SKM-1 treated with dmso at 0.1 percent for 144 hours (cell line): ENCODE measurements around the gene DHRS9.

Source experiments
- DNase-seq: peaks from one replicate; lab custom pipeline; 2025; ENCODE audit not compliant: unreplicated experiment; lab: John Stamatoyannopoulos, UW

DHRS9 gene

GRCh38 chr2:169065422-169065821 is 3.9 kb upstream of the DHRS9 start:
- no peak for DNase-seq

- no peak for DNase-seq
Observed at GRCh38 chr2:169065864-169066517, 3.4 kb upstream of the DHRS9 start.

GRCh38 chr2:169066897-169067296 is 2.5 kb upstream of the DHRS9 start:
- peak; percentile 59 for DNase-seq

- DNase-seq, result no peak
Observed at GRCh38 chr2:169069833-169070232, 470 bp downstream of the DHRS9 start.

- no peak for DNase-seq
Observed at GRCh38 chr2:169071455-169071854, 2.1 kb downstream of the DHRS9 start.

GRCh38 chr2:169072163-169072925 is 3.0 kb downstream of the DHRS9 start:
- peak; percentile 92 for DNase-seq

GRCh38 chr2:169073211-169073962 is 4.0 kb downstream of the DHRS9 start:
- DNase-seq, result peak; percentile 35

GRCh38 chr2:169073963-169074751 is 4.8 kb downstream of the DHRS9 start:
- DNase-seq, result no peak

- no peak for DNase-seq
Observed at GRCh38 chr2:169077674-169078240, 8.4 kb downstream of the DHRS9 start.

GRCh38 chr2:169080250-169081069 is 11.1 kb downstream of the DHRS9 start:
- DNase-seq, result peak; percentile 48

GRCh38 chr2:169081551-169081950 is 12.2 kb downstream of the DHRS9 start:
- no peak for DNase-seq

GRCh38 chr2:169082995-169083394 is 13.6 kb downstream of the DHRS9 start:
- peak; percentile 64 for DNase-seq

- DNase-seq, result no peak
Observed at GRCh38 chr2:169086893-169087467, 17.6 kb downstream of the DHRS9 start.

- no peak for DNase-seq
Observed at GRCh38 chr2:169087757-169088379, 18.5 kb downstream of the DHRS9 start.

- DNase-seq, result no peak
Observed at GRCh38 chr2:169089182-169089581, 19.8 kb downstream of the DHRS9 start.

- DNase-seq, result peak; percentile 83
Observed at GRCh38 chr2:169090133-169090820, 20.9 kb downstream of the DHRS9 start.

GRCh38 chr2:169091256-169091655 is 21.9 kb downstream of the DHRS9 start:
- no peak for DNase-seq

- DNase-seq, result no peak
Observed at GRCh38 chr2:169091761-169092519, 22.6 kb downstream of the DHRS9 start.
